Stimulated activated naive CD8-positive, alpha-beta T cell treated with anti-CD3 and anti-CD28 coated beads, Interleukin-15, amount 100 ng/mL, for 72 hours (primary cell): ENCODE measurements around the gene HHIPL1.

ENCODE experiments used
- ATAC-seq: fragments of 150-1000 bp; cut with Tn5 transposase; 2 replicates; pipeline ENCODE4 v1.10.0; 2021; ENCODE audit warnings: mild to moderate bottlenecking, moderate library complexity
- DNase-seq, 2 donors: peaks; one replicate each; pipeline ENCODE4 v3.0.0; 2021 to 2022
- H3K27ac Mint-ChIP-seq, 2 donors: one replicate each; pipeline ENCODE4 v1.8.0; 2022; ENCODE audit warnings: mild to moderate bottlenecking in 2 of 2, mixed read lengths in 2 of 2, moderate library complexity in 2 of 2
- H3K27me3 Mint-ChIP-seq: one replicate; pipeline ENCODE4 v1.8.0; 2022; ENCODE audit warnings: mixed read lengths
- H3K4me1 Mint-ChIP-seq: one replicate; pipeline ENCODE4 v1.8.0; 2022; ENCODE audit warnings: mild to moderate bottlenecking, mixed read lengths
- H3K4me3 Mint-ChIP-seq, 2 donors: one replicate each; pipeline ENCODE4 v1.8.0; 2022; ENCODE audit warnings: mild to moderate bottlenecking in 2 of 2, mixed read lengths in 2 of 2, moderate library complexity in 1 of 2
- H3K9me3 Mint-ChIP-seq, 2 donors: one replicate each; pipeline ENCODE4 v1.8.0; 2022; ENCODE audit warnings: mixed read lengths in 2 of 2

The HHIPL1 gene

DNA sequence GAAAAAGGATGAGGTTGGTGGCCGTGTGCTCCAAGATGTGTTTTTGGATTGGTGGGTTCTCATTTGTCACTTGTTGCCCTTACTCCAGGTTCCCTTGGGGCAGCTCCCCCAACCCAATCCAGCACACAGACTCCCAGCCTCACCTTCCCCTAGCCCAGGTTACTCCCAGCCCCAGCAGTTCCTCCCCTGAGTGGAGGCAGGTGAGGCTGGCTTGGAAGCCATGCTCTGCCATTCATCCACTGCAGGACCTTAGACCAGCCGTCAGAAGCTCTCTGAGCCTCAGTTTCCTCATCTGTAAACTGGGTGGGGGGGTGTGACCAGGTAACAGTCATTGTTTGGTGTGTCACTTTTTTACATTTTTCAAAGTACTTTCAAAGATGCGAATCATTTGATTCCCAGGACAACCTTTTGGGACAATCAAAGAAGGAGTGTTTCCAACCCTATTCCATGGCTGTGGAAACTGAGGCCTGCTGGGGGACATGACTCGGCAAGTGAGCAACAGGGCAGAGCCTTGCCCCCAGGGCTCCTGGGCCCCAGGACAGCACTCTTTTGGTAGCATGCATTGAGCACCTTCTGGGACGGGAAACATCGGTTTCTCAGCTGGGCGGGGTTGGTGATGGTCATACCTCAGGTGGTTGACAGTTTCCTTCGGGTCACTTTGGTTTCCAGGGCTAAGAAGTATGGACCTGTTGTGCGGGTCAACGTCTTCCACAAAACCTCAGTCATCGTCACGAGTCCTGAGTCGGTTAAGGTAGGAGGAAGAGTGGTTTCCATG lies 46.4 kb downstream of the HHIPL1 start:
- ATAC-seq (no peak), DNase-seq (no peak)
- H3K27ac Mint-ChIP-seq = no peak overlapping the region
- no peaks in the 10 kb centered on the region for H3K9me3 Mint-ChIP-seq
- H3K27me3 Mint-ChIP-seq = peaks cover 54% of the 10 kb centered on the region
- peaks cover 17% of the 10 kb centered on the region for H3K4me1 Mint-ChIP-seq
- H3K4me3 Mint-ChIP-seq = no peak overlapping the region

- no peak overlapping the region for H3K27ac Mint-ChIP-seq
- no peak for DNase-seq
- H3K4me1 Mint-ChIP-seq = peaks cover 2% of the 10 kb centered on the region
- no peak overlapping the region for H3K4me3 Mint-ChIP-seq
- ATAC-seq = no peak
- H3K27me3 Mint-ChIP-seq = peaks cover 36% of the 10 kb centered on the region
- no peaks in the 10 kb centered on the region for H3K9me3 Mint-ChIP-seq
These were observed 49.0 kb downstream of the HHIPL1 start for GRCh38 chr14:99693918-99694317.

- Mint-ChIP-seq H3K4me3 (no peak overlapping the region), H3K27me3 (peaks cover 15% of the 10 kb centered on the region), H3K27ac (no peak overlapping the region), H3K9me3 (no peaks in the 10 kb centered on the region), H3K4me1 (no peaks in the 10 kb centered on the region)
- no peak for ATAC-seq
- no peak for DNase-seq
These were observed 52.0 kb downstream of the HHIPL1 start for GRCh38 chr14:99696929-99697328.

- Mint-ChIP-seq H3K4me3 (no peak overlapping the region), H3K9me3 (peaks cover 6 to 7% of the 10 kb centered on the region in 2 donors), H3K27ac (no peak overlapping the region), H3K27me3 (peaks cover 15% of the 10 kb centered on the region), H3K4me1 (no peaks in the 10 kb centered on the region)
- no peak for ATAC-seq
- DNase-seq = no peak
These were observed 53.3 kb downstream of the HHIPL1 start for GRCh38 chr14:99698236-99698635.

GRCh38 chr14:99698642-99699041 lies 53.7 kb downstream of the HHIPL1 start:
- Mint-ChIP-seq H3K4me3 (no peak overlapping the region), H3K9me3 (peaks cover 10 to 11% of the 10 kb centered on the region in 2 donors), H3K27me3 (peaks cover 15% of the 10 kb centered on the region), H3K4me1 (no peaks in the 10 kb centered on the region), H3K27ac (no peak overlapping the region)
- ATAC-seq (no peak), DNase-seq (no peak)

- DNase-seq (no peak), ATAC-seq (no peak)
- Mint-ChIP-seq H3K27me3 (peaks cover 15% of the 10 kb centered on the region), H3K4me3 (no peak overlapping the region), H3K27ac (peak overlapping the region in 1 of 2 donors; percentile 12), H3K4me1 (no peaks in the 10 kb centered on the region), H3K9me3 (peaks cover 11 to 13% of the 10 kb centered on the region in 2 donors)
These were observed 54.3 kb downstream of the HHIPL1 start for GRCh38 chr14:99699085-99699760.

DNA sequence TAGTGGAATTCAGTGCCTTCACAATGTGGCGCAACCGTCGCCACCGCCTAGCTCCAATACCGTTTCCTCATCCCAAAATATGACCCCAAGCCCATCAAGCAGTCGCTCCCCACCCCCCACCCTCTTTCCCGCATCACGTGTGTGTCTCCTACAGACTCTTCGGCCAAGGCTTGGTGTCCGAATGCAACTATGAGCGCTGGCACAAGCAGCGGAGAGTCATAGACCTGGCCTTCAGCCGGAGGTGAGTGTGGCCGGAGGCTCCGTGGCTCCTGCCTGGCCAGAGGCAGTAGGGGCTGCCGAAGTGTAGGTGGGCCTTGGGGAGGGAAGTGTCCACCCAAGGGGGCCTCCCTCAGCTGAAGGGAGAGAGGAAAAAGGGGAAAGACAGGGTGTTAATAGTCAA lies 54.9 kb downstream of the HHIPL1 start:
- DNase-seq (no peak), ATAC-seq (no peak)
- H3K27me3 Mint-ChIP-seq = peaks cover 15% of the 10 kb centered on the region
- H3K27ac Mint-ChIP-seq = no peak overlapping the region
- no peaks in the 10 kb centered on the region for H3K4me1 Mint-ChIP-seq
- H3K9me3 Mint-ChIP-seq = peaks cover 11 to 19% of the 10 kb centered on the region in 2 donors
- H3K4me3 Mint-ChIP-seq = no peak overlapping the region

DNA sequence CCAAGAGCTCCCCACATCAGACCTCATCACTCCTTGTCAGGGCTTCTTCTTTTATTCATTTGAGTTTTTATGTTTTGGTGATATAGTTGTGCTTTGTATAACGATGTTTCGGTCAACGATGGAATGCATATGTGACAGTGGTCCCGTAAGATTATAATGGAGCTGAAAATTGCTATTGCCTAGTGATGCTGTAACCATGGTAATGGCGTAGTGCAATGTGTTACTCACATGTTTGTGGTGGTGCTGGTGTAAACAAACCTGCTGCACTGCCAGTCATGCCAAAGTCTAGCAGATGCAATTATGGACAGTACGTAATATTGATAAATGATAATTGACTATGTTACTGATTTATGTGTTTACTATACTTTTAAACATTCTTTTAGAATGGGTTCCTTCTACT lies 55.5 kb downstream of the HHIPL1 start:
- no peak overlapping the region for H3K27ac Mint-ChIP-seq
- no peak for ATAC-seq
- DNase-seq = no peak

GRCh38 chr14:99701260-99701659 lies 56.3 kb downstream of the HHIPL1 start:
- Mint-ChIP-seq H3K9me3 (peaks cover 11 to 21% of the 10 kb centered on the region in 2 donors), H3K27ac (no peak overlapping the region), H3K4me3 (no peak overlapping the region), H3K27me3 (peaks cover 15% of the 10 kb centered on the region), H3K4me1 (no peaks in the 10 kb centered on the region)
- no peak for DNase-seq
- no peak for ATAC-seq

More for the DNA sequence above, 55.5 kb downstream of the HHIPL1 start:
- no peak overlapping the region for H3K4me3 Mint-ChIP-seq
- peaks cover 15% of the 10 kb centered on the region for H3K27me3 Mint-ChIP-seq
- H3K9me3 Mint-ChIP-seq = peaks cover 11 to 21% of the 10 kb centered on the region in 2 donors
- no peaks in the 10 kb centered on the region for H3K4me1 Mint-ChIP-seq

- Mint-ChIP-seq H3K4me3 (no peak overlapping the region), H3K9me3 (peaks cover 11 to 21% of the 10 kb centered on the region in 2 donors), H3K27ac (no peak overlapping the region), H3K4me1 (no peaks in the 10 kb centered on the region), H3K27me3 (peaks cover 15% of the 10 kb centered on the region)
- DNase-seq (no peak), ATAC-seq (no peak)
These were observed 57.2 kb downstream of the HHIPL1 start for GRCh38 chr14:99702115-99702514.

DNA sequence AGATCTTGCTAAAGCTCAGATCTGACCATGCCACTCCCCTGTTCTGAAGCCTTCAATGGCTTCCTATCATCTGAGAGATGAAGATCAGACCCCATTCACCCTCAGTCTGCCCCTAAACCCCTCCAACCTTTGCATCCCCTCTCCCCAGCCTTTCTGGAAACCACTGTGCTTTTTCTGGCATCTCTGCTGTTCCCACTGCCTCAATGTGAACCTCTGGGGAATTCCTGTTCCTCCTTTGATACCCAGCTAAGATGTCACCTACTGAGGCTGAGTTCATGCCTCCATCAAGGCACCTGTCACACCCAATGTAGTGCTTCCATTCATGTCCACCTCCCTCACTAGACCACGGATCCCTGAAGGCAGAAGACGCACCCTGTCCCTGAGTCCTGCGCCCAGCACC lies 58.5 kb downstream of the HHIPL1 start:
- H3K27ac Mint-ChIP-seq = no peak overlapping the region
- DNase-seq (no peak), ATAC-seq (no peak)
- H3K4me3 Mint-ChIP-seq = no peak overlapping the region
- peaks cover 10% of the 10 kb centered on the region for H3K27me3 Mint-ChIP-seq
- H3K4me1 Mint-ChIP-seq = no peaks in the 10 kb centered on the region
- peaks cover 11 to 21% of the 10 kb centered on the region in 2 donors for H3K9me3 Mint-ChIP-seq

- H3K9me3 Mint-ChIP-seq = peaks cover 11 to 21% of the 10 kb centered on the region in 2 donors
- ATAC-seq (no peak), DNase-seq (no peak)
- no peak overlapping the region for H3K4me3 Mint-ChIP-seq
- H3K4me1 Mint-ChIP-seq = no peaks in the 10 kb centered on the region
- no peak overlapping the region for H3K27ac Mint-ChIP-seq
- peaks cover 8% of the 10 kb centered on the region for H3K27me3 Mint-ChIP-seq
These were observed 59.1 kb downstream of the HHIPL1 start for GRCh38 chr14:99704037-99704436.

GRCh38 chr14:99706107-99706900 lies 61.4 kb downstream of the HHIPL1 start:
- H3K27ac Mint-ChIP-seq = no peak overlapping the region
- H3K27me3 Mint-ChIP-seq = no peaks in the 10 kb centered on the region
- H3K4me1 Mint-ChIP-seq = no peaks in the 10 kb centered on the region
- ATAC-seq (no peak), DNase-seq (no peak)
- H3K9me3 Mint-ChIP-seq = peaks cover 11 to 21% of the 10 kb centered on the region in 2 donors
- no peak overlapping the region for H3K4me3 Mint-ChIP-seq

- no peak for ATAC-seq
- DNase-seq = no peak
- Mint-ChIP-seq H3K9me3 (peaks cover 11 to 21% of the 10 kb centered on the region in 2 donors), H3K4me3 (no peak overlapping the region), H3K4me1 (no peaks in the 10 kb centered on the region), H3K27me3 (no peaks in the 10 kb centered on the region), H3K27ac (no peak overlapping the region)
These were observed 62.5 kb downstream of the HHIPL1 start for GRCh38 chr14:99707420-99707819.

DNA sequence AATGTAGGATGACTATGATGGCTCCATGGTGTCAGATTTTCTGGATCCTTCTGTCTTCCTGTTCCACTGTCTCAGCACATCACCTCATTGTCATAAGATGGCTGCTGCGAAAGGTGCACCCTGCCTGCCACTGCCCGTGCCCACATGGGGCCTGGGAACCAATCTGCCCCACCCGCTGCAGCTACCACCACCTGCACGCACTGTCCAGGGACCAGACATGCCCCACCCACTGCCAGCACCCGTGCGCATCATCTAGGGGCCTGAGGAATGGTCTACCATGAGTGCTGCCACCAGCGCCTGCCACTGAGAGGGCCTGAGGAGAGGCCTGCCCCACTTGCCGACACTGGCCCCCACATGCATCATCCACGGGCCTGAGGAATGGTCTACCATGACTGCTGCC lies 63.0 kb downstream of the HHIPL1 start:
- no peak overlapping the region for H3K4me3 Mint-ChIP-seq
- H3K4me1 Mint-ChIP-seq = no peaks in the 10 kb centered on the region
- H3K27ac Mint-ChIP-seq = no peak overlapping the region
- peaks cover 8 to 17% of the 10 kb centered on the region in 2 donors for H3K9me3 Mint-ChIP-seq
- H3K27me3 Mint-ChIP-seq = no peaks in the 10 kb centered on the region
- DNase-seq (no peak), ATAC-seq (no peak)

DNA sequence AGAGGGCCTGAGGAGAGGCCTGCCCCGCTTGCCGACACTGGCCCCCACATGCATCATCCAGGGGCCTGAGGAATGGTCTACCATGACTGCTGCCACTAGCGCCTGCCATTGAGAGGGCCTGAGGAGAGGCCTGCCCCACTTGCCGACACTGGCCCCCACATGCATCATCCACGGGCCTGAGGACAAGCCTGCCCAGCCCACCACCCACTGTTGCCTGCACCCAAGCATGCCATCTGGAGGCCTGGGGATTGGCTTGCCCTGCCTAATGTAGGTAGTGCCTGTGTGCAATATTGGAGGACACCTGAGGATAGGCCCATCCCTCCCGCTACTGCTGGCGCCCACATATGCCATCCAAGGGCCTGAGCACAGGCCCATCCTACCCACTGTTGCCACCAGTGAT lies 63.5 kb downstream of the HHIPL1 start:
- H3K4me1 Mint-ChIP-seq = no peaks in the 10 kb centered on the region
- peak overlapping the region in 1 of 2 donors; percentile 9 for H3K27ac Mint-ChIP-seq
- no peak overlapping the region for H3K4me3 Mint-ChIP-seq
- H3K27me3 Mint-ChIP-seq = no peaks in the 10 kb centered on the region
- peaks cover 3 to 11% of the 10 kb centered on the region in 2 donors for H3K9me3 Mint-ChIP-seq
- DNase-seq (no peak), ATAC-seq (no peak)
